ENCODE results near the gene TRPV4.

The TRPV4 gene

DNA sequence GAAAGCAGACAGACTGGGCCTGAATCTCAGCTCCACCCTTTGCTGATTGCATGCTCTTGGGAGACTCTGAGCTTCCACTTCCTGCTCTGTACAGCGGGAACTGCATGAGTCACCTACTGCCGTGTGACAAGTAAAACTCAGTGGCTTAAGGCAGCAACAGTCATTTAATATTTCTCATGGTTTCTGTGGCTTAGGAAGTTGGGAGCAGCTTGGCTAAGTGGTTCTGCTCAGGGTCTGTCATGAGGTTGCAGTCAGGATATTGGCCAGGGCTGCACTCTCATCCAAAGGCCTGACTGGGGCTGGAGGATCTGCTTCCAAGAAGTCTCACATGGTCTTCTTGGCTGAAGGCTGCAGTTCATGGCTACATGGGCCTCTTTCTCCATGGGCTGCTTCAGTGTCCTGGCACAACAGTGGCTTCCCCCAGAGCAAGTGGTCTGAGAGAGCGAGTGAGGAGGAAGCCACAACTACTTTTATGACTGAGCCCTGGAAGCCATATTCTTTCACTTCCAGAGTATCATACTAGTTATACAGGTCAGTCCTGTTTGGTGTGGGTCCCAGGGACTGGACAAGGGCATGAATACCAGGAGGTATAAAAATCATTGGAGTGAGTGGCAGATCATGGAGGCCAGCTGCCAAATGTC, 69.9 kb downstream of the TRPV4 start:
- FAIRE-seq (no peak), DNase-seq (ENCODE audit: insufficient read length) (no peak)
- TF ChIP-seq TAF1 (IDR thresholded peaks at IDR 0.05; ENCODE audit: borderline replicate concordance, low read depth, low read length) (no peak), POLR2A (IDR thresholded peaks at IDR 0.05; ENCODE audit: low read depth, low read length) (no peak), POLR2AphosphoS5 (IDR thresholded peaks at IDR 0.05; ENCODE audit: low read depth, low read length) (no peak)

DNA sequence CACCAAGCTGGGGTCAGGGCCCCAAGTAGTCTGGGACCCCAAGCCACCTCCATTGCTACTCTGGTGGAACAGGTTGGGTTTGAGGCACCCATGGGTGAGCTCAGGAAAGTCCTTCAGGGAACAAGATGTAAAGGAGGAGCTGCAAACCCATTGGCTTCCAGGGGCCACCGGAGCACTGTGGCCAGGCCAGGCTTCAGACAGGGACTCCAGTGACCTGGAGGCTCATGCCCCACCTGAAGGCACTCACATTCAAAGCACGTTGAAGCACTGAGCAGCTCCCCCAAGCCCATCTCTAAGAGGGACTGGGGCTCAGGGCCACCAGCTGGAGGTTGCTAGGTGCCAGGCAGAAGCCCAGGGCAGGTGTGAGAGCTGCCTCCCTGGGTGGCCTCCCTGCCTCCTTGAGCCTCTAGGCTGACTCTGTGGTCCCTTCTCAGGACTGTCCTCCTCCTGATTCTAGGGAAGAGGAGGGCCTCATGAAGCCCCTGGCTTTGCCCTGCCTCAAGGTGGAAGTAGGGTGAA, 70.5 kb downstream of the TRPV4 start:
- FAIRE-seq: no peak
- TF ChIP-seq POLR2AphosphoS5 (IDR thresholded peaks at IDR 0.05; ENCODE audit: low read depth, low read length) (no peak), POLR2A (IDR thresholded peaks at IDR 0.05; ENCODE audit: low read depth, low read length) (no peak), TAF1 (IDR thresholded peaks at IDR 0.05; ENCODE audit: borderline replicate concordance, low read depth, low read length) (no peak)
- DNase-seq (ENCODE audit: insufficient read length): no peak

DNA sequence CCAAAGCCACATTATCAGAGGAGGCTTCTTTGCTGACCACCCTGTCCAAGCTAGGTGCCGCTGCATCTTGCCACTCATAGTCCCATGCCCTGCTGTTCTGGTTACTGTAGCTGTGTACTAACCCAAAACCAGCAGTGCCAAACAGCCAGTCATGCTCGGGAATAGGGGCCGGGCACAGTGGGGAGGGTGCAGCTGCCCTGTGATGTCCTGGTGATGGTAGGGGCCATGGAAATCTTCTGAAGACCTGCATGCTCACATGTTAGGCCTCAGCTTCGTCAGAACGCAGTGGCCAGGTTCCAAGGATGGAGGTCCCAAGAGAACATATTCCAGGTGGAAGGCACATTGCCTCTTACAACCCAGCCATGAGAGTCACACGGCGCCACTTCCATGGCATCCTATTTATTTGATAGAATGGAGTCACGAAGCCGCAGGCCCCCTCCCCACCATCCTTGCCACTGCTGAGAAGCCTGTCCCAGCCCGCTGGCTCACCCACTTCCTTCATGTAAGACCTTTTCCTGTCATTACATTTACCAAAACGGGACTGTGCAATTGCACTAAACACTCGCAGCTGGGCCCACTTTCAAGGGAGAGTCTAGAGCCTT, 71.0 kb downstream of the TRPV4 start:
- no peak for DNase-seq (ENCODE audit: insufficient read length)
- TF ChIP-seq POLR2A (IDR thresholded peaks at IDR 0.05; ENCODE audit: low read depth, low read length): no peak
- no peak for TF ChIP-seq POLR2AphosphoS5 (IDR thresholded peaks at IDR 0.05; ENCODE audit: low read depth, low read length)
- no peak for TF ChIP-seq TAF1 (IDR thresholded peaks at IDR 0.05; ENCODE audit: borderline replicate concordance, low read depth, low read length)
- FAIRE-seq: no peak

DNA sequence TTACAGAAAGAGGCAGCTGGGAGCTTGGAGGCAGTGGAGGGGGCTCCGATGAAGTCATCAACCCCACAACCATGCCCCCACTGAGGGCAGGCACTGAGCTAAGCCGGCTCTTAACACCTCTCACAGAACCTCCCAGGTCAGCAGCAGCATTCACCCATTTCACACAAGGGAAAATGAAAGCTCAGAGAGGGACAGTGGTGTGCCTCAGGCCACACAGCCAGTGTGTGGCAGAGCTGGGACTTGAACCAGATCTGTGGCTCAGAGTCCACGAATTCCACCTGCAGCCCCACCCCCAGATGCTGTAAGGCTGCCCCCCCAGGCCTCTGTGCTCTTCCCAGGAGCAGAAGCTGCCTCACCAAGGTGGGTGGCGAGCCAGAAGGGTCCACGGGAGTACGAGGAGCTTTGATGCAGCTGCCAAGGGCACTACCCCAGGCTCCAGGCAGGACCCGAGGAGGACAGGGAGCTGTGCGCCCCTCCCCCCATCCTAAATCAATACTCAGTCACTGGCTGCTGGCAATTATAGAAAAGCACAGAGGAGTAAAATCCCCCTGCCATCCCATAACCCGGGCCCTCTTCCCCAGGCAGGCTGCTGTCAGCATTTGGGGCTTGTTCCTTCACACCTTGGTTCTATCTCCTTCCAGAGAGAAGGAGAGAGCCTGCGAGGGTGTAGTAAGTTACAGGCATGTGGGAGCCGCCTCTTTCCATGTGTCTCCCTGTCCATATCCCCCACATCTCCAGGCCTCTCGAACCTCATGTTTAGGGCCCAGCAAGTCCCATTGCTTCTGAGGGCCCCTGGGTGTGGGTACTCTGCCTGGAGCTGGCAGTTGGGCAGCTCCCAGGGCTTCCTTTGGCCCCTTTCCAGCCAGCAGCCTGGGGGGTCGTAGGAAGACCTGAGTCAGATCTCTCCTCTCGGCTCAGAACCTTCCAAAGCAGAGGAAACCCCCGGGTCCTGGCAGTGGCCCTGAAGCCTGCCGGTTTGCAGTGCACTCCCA, 72.0 kb downstream of the TRPV4 start:
- FAIRE-seq (no peak), DNase-seq (ENCODE audit: insufficient read length) (no peak)
- TF ChIP-seq POLR2A (IDR thresholded peaks at IDR 0.05; ENCODE audit: low read depth, low read length): no peak
- TF ChIP-seq TAF1 (IDR thresholded peaks at IDR 0.05; ENCODE audit: borderline replicate concordance, low read depth, low read length): no peak
- no peak for TF ChIP-seq POLR2AphosphoS5 (IDR thresholded peaks at IDR 0.05; ENCODE audit: low read depth, low read length)

DNA sequence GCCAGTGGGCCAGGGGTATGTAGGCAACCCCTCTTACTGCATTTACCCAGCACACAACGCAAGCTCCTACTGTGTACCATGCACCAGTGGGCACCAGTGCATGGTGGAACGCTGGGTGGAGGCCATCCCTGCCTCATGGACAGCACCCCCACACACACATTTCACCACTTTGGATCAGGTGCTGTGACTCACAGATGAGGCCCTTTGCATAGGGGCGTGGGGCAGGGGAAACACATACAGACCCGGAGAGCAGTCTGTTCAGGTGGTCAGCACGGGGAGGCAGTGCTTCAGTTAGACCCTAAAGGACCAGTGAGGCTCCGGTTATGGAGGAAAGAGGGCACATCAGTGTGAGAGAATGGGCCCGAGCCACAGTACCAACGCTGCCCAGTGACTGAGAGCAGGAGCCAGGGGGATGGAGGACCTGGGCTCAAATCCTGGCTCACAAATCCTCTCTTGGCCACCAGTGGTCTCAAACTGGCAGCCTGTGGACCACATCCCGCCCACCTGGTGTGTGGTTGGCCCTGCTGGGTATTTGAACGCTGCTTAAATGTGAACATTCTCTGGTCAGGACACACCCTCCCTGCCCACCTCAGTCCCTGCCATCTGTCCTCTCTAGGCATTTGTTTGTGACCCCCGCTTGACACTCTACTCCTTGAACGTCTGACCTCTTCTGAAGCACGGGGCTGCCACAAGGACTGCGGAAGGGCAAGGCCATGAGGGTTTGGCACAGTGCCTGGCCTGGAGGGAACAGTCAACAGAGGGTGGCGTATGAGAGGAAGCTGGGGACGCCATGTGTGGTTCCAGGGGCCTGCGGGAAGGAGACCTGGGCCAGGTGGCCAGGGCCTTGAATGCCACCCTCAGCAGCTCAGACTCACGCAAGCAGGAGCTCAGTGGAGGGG, 72.9 kb downstream of the TRPV4 start:
- no peak for TF ChIP-seq POLR2AphosphoS5 (IDR thresholded peaks at IDR 0.05; ENCODE audit: low read depth, low read length)
- no peak for TF ChIP-seq POLR2A (IDR thresholded peaks at IDR 0.05; ENCODE audit: low read depth, low read length)
- DNase-seq (ENCODE audit: insufficient read length) (no peak), FAIRE-seq (no peak)

DNA sequence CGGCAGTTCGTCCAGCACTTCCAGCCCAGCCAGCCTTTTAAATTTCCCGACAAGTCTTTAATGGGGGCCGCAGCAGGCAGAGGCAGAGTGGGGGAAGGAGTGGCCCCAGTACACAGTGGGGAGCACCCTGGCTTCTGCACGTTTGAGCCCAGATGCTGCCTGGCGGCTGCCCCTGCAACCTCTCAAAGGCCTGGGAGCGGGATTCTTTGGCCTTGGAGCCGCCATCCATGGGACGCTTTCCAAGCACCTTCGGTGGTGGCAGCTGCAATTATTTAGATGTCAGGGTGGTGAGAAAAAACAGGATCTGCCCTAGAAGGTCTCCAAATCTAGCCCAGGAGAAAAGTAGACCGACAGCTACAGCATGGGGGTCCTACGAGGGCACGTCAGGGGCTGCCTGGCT, 73.6 kb downstream of the TRPV4 start:
- no peak for TF ChIP-seq POLR2AphosphoS5 (IDR thresholded peaks at IDR 0.05; ENCODE audit: low read depth, low read length)
- TF ChIP-seq TAF1 (IDR thresholded peaks at IDR 0.05; ENCODE audit: borderline replicate concordance, low read depth, low read length): no peak
- no peak for TF ChIP-seq POLR2A (IDR thresholded peaks at IDR 0.05; ENCODE audit: low read depth, low read length)
- FAIRE-seq (no peak), DNase-seq (ENCODE audit: insufficient read length) (no peak)

DNA sequence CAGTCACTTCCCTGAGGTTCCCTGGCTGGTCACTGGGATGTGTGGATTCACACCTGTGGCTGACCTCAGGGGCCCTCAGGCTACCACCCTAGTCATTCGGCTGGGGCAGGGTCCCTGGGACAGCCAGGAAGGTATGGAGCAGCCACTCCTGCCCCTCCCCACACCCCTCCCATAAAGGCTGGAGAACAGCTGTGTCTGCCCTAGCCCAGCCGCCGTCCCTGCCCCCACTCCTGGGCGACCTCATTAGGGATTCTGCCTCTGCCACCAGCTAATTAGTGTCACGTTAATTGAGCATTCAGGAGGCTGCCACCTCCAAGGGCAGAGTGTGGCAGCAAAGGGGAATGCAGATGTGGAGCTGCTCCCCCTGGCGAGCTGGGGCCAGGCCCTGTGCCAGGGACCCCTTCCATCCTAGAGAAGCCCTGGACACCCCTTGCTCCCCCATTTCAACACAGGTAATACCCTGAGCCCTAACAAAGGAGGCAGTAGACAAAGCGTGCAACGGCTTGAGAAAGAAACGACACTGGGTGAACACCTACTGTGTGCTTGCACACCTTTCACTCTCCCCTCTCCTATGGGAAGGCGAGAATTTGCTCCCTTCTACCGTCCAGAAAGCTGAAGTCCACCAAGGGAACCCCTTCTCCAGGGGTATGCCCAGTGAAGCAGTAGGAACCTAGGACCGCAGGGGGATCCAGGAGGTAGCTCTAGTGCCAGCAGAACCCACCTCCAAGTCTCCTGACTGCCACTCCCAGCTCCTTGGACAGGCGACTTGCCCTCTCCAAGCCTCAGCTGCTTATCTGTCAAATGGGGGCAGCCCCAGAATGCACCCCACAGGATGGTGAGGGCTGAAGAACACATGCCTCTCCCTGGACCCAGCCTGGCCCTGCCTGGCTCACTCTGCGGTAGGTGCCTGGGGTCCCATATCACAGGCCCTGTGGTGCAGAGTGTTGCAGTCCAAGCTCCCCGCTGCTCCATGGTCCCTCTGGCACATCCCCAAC, 74.5 kb downstream of the TRPV4 start:
- no peak for TF ChIP-seq POLR2A (IDR thresholded peaks at IDR 0.05; ENCODE audit: low read depth, low read length)
- no peak for TF ChIP-seq TAF1 (IDR thresholded peaks at IDR 0.05; ENCODE audit: borderline replicate concordance, low read depth, low read length)
- TF ChIP-seq POLR2AphosphoS5 (IDR thresholded peaks at IDR 0.05; ENCODE audit: low read depth, low read length): no peak
- no peak for DNase-seq (ENCODE audit: insufficient read length)
- FAIRE-seq: no peak

DNA sequence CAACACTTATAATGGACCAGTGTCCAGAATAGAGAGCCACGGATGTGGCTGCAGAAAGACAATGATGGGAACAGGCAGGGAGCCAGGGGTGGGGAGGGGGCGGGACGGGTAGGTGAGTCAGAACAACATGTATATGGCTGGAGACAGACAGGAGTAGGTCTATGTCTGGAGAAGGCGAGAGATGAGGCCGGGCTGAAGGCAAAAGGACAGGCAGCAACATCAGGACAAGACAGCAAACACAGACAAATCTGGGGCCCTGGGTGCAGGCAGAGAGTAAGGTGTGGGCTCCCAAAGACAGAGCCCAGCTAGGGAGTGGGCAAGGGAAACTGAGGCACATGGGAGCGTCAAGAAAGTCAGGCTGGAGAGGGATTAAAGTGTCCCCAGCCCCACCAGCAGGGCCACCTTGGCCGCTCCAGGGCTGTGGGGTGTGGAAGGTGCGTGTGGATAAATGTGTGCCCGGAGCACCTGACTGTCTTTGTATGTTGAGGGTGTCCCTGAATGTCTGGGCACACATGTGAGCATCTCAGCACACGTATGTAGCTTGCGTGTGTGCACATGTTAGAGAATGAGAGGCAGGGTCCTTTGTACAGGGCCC, 75.4 kb downstream of the TRPV4 start:
- no peak for FAIRE-seq
- no peak for DNase-seq (ENCODE audit: insufficient read length)
- TF ChIP-seq TAF1 (IDR thresholded peaks at IDR 0.05; ENCODE audit: borderline replicate concordance, low read depth, low read length): no peak
- TF ChIP-seq POLR2AphosphoS5 (IDR thresholded peaks at IDR 0.05; ENCODE audit: low read depth, low read length): no peak
- TF ChIP-seq POLR2A (IDR thresholded peaks at IDR 0.05; ENCODE audit: low read depth, low read length): no peak

DNA sequence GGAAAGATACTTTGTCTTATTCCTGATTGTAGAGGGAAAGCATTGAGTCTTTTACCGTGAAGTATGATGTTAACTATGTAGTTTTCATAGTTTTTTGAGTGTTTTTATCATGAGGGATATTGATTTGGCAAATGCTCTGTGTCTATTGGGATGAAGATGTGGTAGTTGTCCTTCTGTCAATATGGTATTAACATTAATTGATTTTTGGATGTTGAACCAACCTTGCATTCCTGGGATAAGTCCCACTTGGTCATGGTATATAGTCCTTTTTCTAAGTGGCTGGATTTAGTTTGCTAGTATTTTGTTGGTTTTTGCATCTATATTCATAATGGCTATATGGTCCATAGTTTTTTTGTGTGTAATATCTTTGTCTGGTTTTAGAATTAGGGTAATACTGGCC, 76.7 kb downstream of the TRPV4 start:
- TF ChIP-seq POLR2A (IDR thresholded peaks at IDR 0.05; ENCODE audit: low read depth, low read length) (no peak), POLR2AphosphoS5 (IDR thresholded peaks at IDR 0.05; ENCODE audit: low read depth, low read length) (no peak), TAF1 (IDR thresholded peaks at IDR 0.05; ENCODE audit: borderline replicate concordance, low read depth, low read length) (no peak)
- FAIRE-seq (no peak), DNase-seq (ENCODE audit: insufficient read length) (no peak)
